K562 (cell line): ENCODE data around the gene NTM. TPM values are rescaled to one million over a fixed set of nuclear protein-coding genes. Genes with fewer than 3 reads are reported as not detected.

ENCODE experiments used
- CBFB ChIP-seq: sonication (generic); formaldehyde crosslinking; IDR thresholded peaks from 2 replicates; pipeline ENCODE4 v1.4.0; 2020; ENCODE audit warnings: mild to moderate bottlenecking, missing genetic modification reagents
- CBX1 ChIP-seq: sonication (generic); IDR thresholded peaks from 2 replicates; pipeline ENCODE4 v1.6.1; 2016; ENCODE audit warnings: antibody characterized with exemption, low read depth, mild to moderate bottlenecking
- GABPB1 ChIP-seq: sonication (generic); formaldehyde crosslinking; IDR thresholded peaks from 2 replicates; pipeline ENCODE4 v1.8.0; 2022; ENCODE audit warnings: mild to moderate bottlenecking, missing genetic modification reagents
- POLR2AphosphoS2 ChIP-seq: IDR thresholded peaks from 2 replicates; pipeline ENCODE4 v1.6.1; 2012; ENCODE audit warnings: low read length, improper control_type of control experiment
- PURB ChIP-seq: sonication (generic); formaldehyde crosslinking; IDR thresholded peaks from 2 replicates; pipeline ENCODE4 v1.9.0; 2021; ENCODE audit warnings: low read depth, mild to moderate bottlenecking, missing genetic modification reagents
- RAD51 ChIP-seq: fragments of 450-650 bp; IDR thresholded peaks from 2 replicates; pipeline ENCODE4 v1.7.1; 2016; ENCODE audit warnings: low read depth, mild to moderate bottlenecking, borderline replicate concordance
- TAF7 ChIP-seq: fragments of 450-650 bp; IDR thresholded peaks from 2 replicates; pipeline ENCODE4 v1.6.1; 2016; ENCODE audit warnings: missing genetic modification characterization, missing compliant biosample characterization
- ZNF212 ChIP-seq: fragments of 450-650 bp; formaldehyde crosslinking; IDR thresholded peaks from 2 replicates; pipeline ENCODE4 v1.4.0; 2020; ENCODE audit warnings: mild to moderate bottlenecking
- ZNF583 ChIP-seq: fragments of 250-450 bp; sonication (Bioruptor Pico); IDR thresholded peaks from 2 replicates; pipeline ENCODE4 v1.4.0; 2020
- ZNF609 ChIP-seq: sonication (generic); formaldehyde crosslinking; IDR thresholded peaks from 2 replicates; pipeline ENCODE4 v1.8.1; 2023; ENCODE audit warnings: missing genetic modification reagents, mild to moderate bottlenecking, borderline replicate concordance
- polyA plus RNA-seq, 8 experiments: library from polyadenylated mRNA; depleted of rRNA in 4 of 8; stranded (reverse) in 5 of 8; unstranded in 3 of 8; fragments of >200 nt; fragmentation: Nextera tagmentation in 2 of 8; fragmentation: Illumina TruSeq in 1 of 8; extraction: Ambion mirVana in 2 of 8; extraction: Trizol in 1 of 8; gene quantifications; 2 replicates each; pipeline versions ENCODE4 v1.2.1 to v1.2.3, GENCODE V29; 2011 to 2014; ENCODE audit warnings: inconsistent platforms in 1 of 8, missing spikeins in 1 of 8
- total RNA-seq, 7 experiments: library from RNA; depleted of rRNA in 6 of 7; stranded (reverse); fragments of >200 nt in 6 of 7; fragmentation: Illumina TruSeq in 2 of 7; extraction: Trizol in 2 of 7; gene quantifications; 2 replicates each; pipeline versions ENCODE4 v1.2.1 to v1.2.3, GENCODE V29; 2011 to 2021; ENCODE audit warnings: low replicate concordance in 1 of 7

NTM gene
- total and polyA plus RNA-seq, 9 of the 15 experiments (the other 6 are each of a cell fraction or from before 2014, with no cell fraction given): not detected

GRCh38 chr11:131943295-131943694, 572.9 kb downstream of the NTM start (continued):
- TF ChIP-seq ZNF609 (CRISPR knock-in tag) (no peak), CBFB (CRISPR knock-in tag) (no peak), RAD51 (no peak), CBX1 (no peak), POLR2AphosphoS2 (no peak), PURB (no peak), GABPB1 (no peak), ZNF583 (CRISPR knock-in tag) (no peak), TAF7 (tag) (no peak), ZNF212 (CRISPR knock-in tag) (no peak)
